ENCODE results near the gene ADAM12. TPM values are rescaled to one million over a fixed set of nuclear protein-coding genes. Genes with fewer than 3 reads are reported as not detected.

The ADAM12 gene
- total and polyA plus RNA-seq, 2 donors from 2014 or later = 0.26 to 3.3 TPM

DNA sequence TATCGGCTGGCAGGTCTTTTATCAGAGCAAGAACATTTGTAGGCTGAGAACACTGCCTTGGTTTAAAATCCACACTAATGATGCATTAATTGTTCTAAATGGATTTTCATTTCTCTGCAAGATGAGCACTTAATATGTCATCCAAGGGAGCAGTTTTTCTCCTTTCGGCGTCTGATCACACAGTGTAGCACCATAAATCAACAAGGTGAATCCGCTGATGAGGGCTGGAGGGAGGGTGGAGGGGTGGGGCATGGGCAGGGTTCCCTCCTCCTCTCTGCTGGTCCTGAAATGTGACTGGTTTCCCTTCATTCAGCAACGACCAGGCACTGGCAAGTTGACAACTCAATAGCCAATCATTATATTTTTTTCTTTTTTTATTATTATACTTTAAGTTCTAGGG is 45.6 kb downstream of the ADAM12 start:
- H3K4me1 ChIP-seq (ENCODE audit: control insufficient read depth in 2 of 3, insufficient read depth in 2 of 3, low read depth in 1 of 3, low read length in 3 of 3) = no peaks in the 10 kb centered on the region
- H3K9ac ChIP-seq (ENCODE audit: low read length in 3 of 3) = no peak overlapping the region
- intact Hi-C loops (cut with DNase I) = no loop called here
- H3K36me3 ChIP-seq (ENCODE audit: control insufficient read depth in 2 of 3, insufficient read depth in 3 of 3, low read length in 3 of 3) = no peaks in the 10 kb centered on the region
- no peaks in the 10 kb centered on the region for H3K9me3 ChIP-seq (ENCODE audit: control insufficient read depth in 2 of 3, insufficient read depth in 1 of 3, low read length in 3 of 3)
- DNase-seq = no peak
- no peak overlapping the region for H3K4me3 ChIP-seq (ENCODE audit: low read length in 3 of 3)
- no peak for FAIRE-seq
- no peak for TF ChIP-seq CTCF (IDR thresholded peaks at IDR 0.05; ENCODE audit: borderline replicate concordance, extremely low read depth, insufficient read depth)
- no peaks in the 10 kb centered on the region for H3K27me3 ChIP-seq (ENCODE audit: control insufficient read depth, insufficient read depth, low read length)
- H3K27ac ChIP-seq (ENCODE audit: low read depth in 2 of 2, low read length in 2 of 2) = no peak overlapping the region

GRCh38 chr10:126341491-126341890 is 46.8 kb downstream of the ADAM12 start:
- no peaks in the 10 kb centered on the region for H3K4me1 ChIP-seq (ENCODE audit: control insufficient read depth in 2 of 3, insufficient read depth in 2 of 3, low read depth in 1 of 3, low read length in 3 of 3)
- TF ChIP-seq CTCF (IDR thresholded peaks at IDR 0.05; ENCODE audit: borderline replicate concordance, extremely low read depth, insufficient read depth) = no peak
- intact Hi-C loops (cut with DNase I) = no loop called here
- H3K9ac ChIP-seq (ENCODE audit: low read length in 3 of 3) = no peak overlapping the region
- H3K4me3 ChIP-seq (ENCODE audit: low read length in 3 of 3) = no peak overlapping the region
- H3K36me3 ChIP-seq (ENCODE audit: control insufficient read depth in 2 of 3, insufficient read depth in 3 of 3, low read length in 3 of 3) = no peaks in the 10 kb centered on the region
- no peaks in the 10 kb centered on the region for H3K9me3 ChIP-seq (ENCODE audit: control insufficient read depth in 2 of 3, insufficient read depth in 1 of 3, low read length in 3 of 3)
- no peaks in the 10 kb centered on the region for H3K27me3 ChIP-seq (ENCODE audit: control insufficient read depth, insufficient read depth, low read length)
- H3K27ac ChIP-seq (ENCODE audit: low read depth in 2 of 2, low read length in 2 of 2) = no peak overlapping the region
- no peak for FAIRE-seq
- DNase-seq = no peak

DNA sequence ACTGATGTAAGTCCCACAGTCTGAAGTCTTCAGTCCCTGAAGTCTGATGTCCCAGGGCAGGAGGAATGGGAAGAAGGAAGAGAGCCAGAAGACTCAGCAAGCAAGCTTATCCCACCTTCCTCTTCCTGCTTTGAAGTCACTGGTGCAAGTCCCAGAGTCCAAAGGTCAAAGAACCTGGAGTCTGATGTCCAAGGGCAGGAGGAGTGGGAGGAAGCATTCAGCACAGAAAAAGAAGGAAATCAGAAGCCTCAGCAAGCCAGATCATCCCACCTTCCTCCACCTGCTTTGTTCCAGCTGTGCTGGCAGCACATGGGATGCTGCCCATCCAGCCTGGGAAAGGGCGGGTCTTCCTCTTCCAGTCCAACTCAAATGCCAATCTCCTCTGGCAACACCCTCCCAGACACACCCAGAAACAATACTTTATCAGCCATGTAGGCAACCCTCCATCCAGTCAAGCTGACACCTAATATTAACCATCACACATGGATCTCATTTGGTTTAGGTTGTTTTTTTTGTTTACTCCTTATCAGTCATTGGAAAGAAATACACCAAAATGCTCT is 50.9 kb downstream of the ADAM12 start:
- no peak overlapping the region for H3K4me3 ChIP-seq (ENCODE audit: low read length in 3 of 3)
- no peaks in the 10 kb centered on the region for H3K9me3 ChIP-seq (ENCODE audit: control insufficient read depth in 2 of 3, insufficient read depth in 1 of 3, low read length in 3 of 3)
- no peak for TF ChIP-seq CTCF (IDR thresholded peaks at IDR 0.05; ENCODE audit: borderline replicate concordance, extremely low read depth, insufficient read depth)
- H3K36me3 ChIP-seq (ENCODE audit: control insufficient read depth in 2 of 3, insufficient read depth in 3 of 3, low read length in 3 of 3) = no peaks in the 10 kb centered on the region
- no peak overlapping the region for H3K27ac ChIP-seq (ENCODE audit: low read depth in 2 of 2, low read length in 2 of 2)
- intact Hi-C loops (cut with DNase I) = no loop called here
- H3K9ac ChIP-seq (ENCODE audit: low read length in 3 of 3) = no peak overlapping the region
- FAIRE-seq (no peak), DNase-seq (no peak)
- H3K4me1 ChIP-seq (ENCODE audit: control insufficient read depth in 2 of 3, insufficient read depth in 2 of 3, low read depth in 1 of 3, low read length in 3 of 3) = peaks cover 0 to 2% (median 0%) of the 10 kb centered on the region in 3 donors
- no peaks in the 10 kb centered on the region for H3K27me3 ChIP-seq (ENCODE audit: control insufficient read depth, insufficient read depth, low read length)

- H3K27me3 ChIP-seq (ENCODE audit: control insufficient read depth, insufficient read depth, low read length) = no peaks in the 10 kb centered on the region
- no peak overlapping the region for H3K27ac ChIP-seq (ENCODE audit: low read depth in 2 of 2, low read length in 2 of 2)
- FAIRE-seq = no peak
- no peak for DNase-seq
- H3K4me3 ChIP-seq (ENCODE audit: low read length in 3 of 3) = no peak overlapping the region
- intact Hi-C loops (cut with DNase I) = no loop called here
- H3K36me3 ChIP-seq (ENCODE audit: control insufficient read depth in 2 of 3, insufficient read depth in 3 of 3, low read length in 3 of 3) = no peaks in the 10 kb centered on the region
- H3K4me1 ChIP-seq (ENCODE audit: control insufficient read depth in 2 of 3, insufficient read depth in 2 of 3, low read depth in 1 of 3, low read length in 3 of 3) = peaks cover 0 to 2% (median 0%) of the 10 kb centered on the region in 3 donors
- no peak overlapping the region for H3K9ac ChIP-seq (ENCODE audit: low read length in 3 of 3)
- no peaks in the 10 kb centered on the region for H3K9me3 ChIP-seq (ENCODE audit: control insufficient read depth in 2 of 3, insufficient read depth in 1 of 3, low read length in 3 of 3)
- TF ChIP-seq CTCF (IDR thresholded peaks at IDR 0.05; ENCODE audit: borderline replicate concordance, extremely low read depth, insufficient read depth) = no peak
Observed at GRCh38 chr10:126336801-126337200, 51.5 kb downstream of the ADAM12 start.
